Thyroid gland (tissue), 4 donors: Measurements from ENCODE around the gene TOE1. TPM values are rescaled to one million over a fixed set of nuclear protein-coding genes. Genes with fewer than 3 reads are reported as not detected.

ENCODE experiments used
- DNase-seq, 2 donors: peaks; one replicate each; pipeline ENCODE4 v3.0.0-alpha.2; 2019
- H3K27ac ChIP-seq, 3 donors: fragments of 200-600 bp; sonication (generic); 1 replicate in 2 of 3; 2 replicates in 1 of 3; pipeline ENCODE4 v1.5.1; 2016 to 2019; ENCODE audit warnings: mild to moderate bottlenecking in 1 of 3, moderate library complexity in 1 of 3
- H3K27me3 ChIP-seq: fragments of 200-600 bp; sonication (generic); one replicate; pipeline ENCODE4 v1.5.1; 2019
- H3K36me3 ChIP-seq, 2 donors: fragments of 200-600 bp; sonication (generic); one replicate each; pipeline ENCODE4 v1.5.1; 2016 to 2019
- H3K4me1 ChIP-seq, 2 donors: fragments of 200-600 bp; sonication (generic); one replicate each; pipeline ENCODE4 v1.5.1; 2017 to 2019
- H3K4me3 ChIP-seq, 3 donors: fragments of 200-600 bp; sonication (generic); replicated peaks in 1 of 3; 1 replicate in 2 of 3; 2 replicates in 1 of 3; pipeline ENCODE4 v1.5.1; 2016; ENCODE audit warnings: mild to moderate bottlenecking in 1 of 3
- H3K9me3 ChIP-seq: fragments of 200-600 bp; sonication (generic); one replicate; pipeline ENCODE4 v1.5.1; 2017
- CTCF ChIP-seq, 6 experiments: fragments of 200-600 bp in 3 of 6; fragments of 450-650 bp in 3 of 6; sonication (generic) in 3 of 6; IDR thresholded peaks; one replicate each; pipeline ENCODE4 v1.5.1; 2016 to 2019; ENCODE audit warnings: antibody characterized with exemption in 6 of 6, mild to moderate bottlenecking in 2 of 6, inconsistent platforms in 1 of 6, moderate library complexity in 1 of 6
- POLR2A ChIP-seq, 2 donors: fragments of 450-650 bp; IDR thresholded peaks; one replicate each; pipeline ENCODE4 v1.6.1; 2017; ENCODE audit warnings: antibody characterized with exemption in 2 of 2, mild to moderate bottlenecking in 2 of 2, moderate library complexity in 1 of 2
- WGBS, 2 donors: methylation state at CpG; one replicate each; pipeline ENCODE4 v1.1.5; 2017; 5-methylcytosine and 5-hydroxymethylcytosine counted together
- intact Hi-C: fragments of 100-400 bp; cut with DNase I; formaldehyde crosslinking; loops from one replicate; pipeline ENCODE4 v1.15.1; 2023
- total RNA-seq, 4 donors: library from RNA; depleted of rRNA; stranded (reverse); fragments of >200 nt; gene quantifications; one replicate each; pipeline ENCODE4 v1.2.3, GENCODE V29; 2016

Gene TOE1
- total RNA-seq, 4 donors from 2014 or later: 15.7 to 19.8 (median 17.8) TPM

GRCh38 chr1:45348020-45348419 lies 8.1 kb downstream of the TOE1 start:
- WGBS, 2 donors: 90 to 97% methylated on average over 2 of the region's 2 CpGs
- intact Hi-C loops: no loop called here
- H3K4me1 ChIP-seq: peaks cover 18 to 42% of the 10 kb centered on the region in 2 donors

GRCh38 chr1:45348609-45348965 lies 8.6 kb downstream of the TOE1 start:
- intact Hi-C loops: no loop called here
- TF ChIP-seq CTCF (IDR thresholded peaks at IDR 0.05): no peak
- peak in 1 of 2 donors; percentile 9 for TF ChIP-seq POLR2A (IDR thresholded peaks at IDR 0.05)
- H3K9me3 ChIP-seq: no peaks in the 10 kb centered on the region
- peaks cover 8 to 9% of the 10 kb centered on the region in 2 donors for H3K36me3 ChIP-seq
- peak overlapping the region; percentile 61 to 90 (median 76) for H3K27ac ChIP-seq
- no peak for DNase-seq
- no peak overlapping the region for H3K4me3 ChIP-seq
- H3K4me1 ChIP-seq: peaks cover 18 to 42% of the 10 kb centered on the region in 2 donors
- WGBS, 2 donors: 8 to 24% methylated on average over 1 of the region's 1 CpG
- H3K27me3 ChIP-seq: no peaks in the 10 kb centered on the region

More at GRCh38 chr1:45348020-45348419, 8.1 kb downstream of the TOE1 start:
- Histone ChIP-seq H3K27ac (peak overlapping the region; percentile 61 to 90 (median 76)), H3K4me3 (no peak overlapping the region), H3K36me3 (peaks cover 13 to 15% of the 10 kb centered on the region in 2 donors), H3K9me3 (no peaks in the 10 kb centered on the region), H3K27me3 (no peaks in the 10 kb centered on the region)
- TF ChIP-seq POLR2A (IDR thresholded peaks at IDR 0.05) (no peak), CTCF (IDR thresholded peaks at IDR 0.05) (no peak)
- DNase-seq: no peak

GRCh38 chr1:45348966-45349677 lies 9.2 kb downstream of the TOE1 start:
- DNase-seq: peak; percentile 85
- Histone ChIP-seq H3K9me3 (no peaks in the 10 kb centered on the region), H3K36me3 (peaks cover 2 to 4% of the 10 kb centered on the region in 2 donors), H3K27ac (peak overlapping the region; percentile 61 to 90 (median 76)), H3K27me3 (no peaks in the 10 kb centered on the region), H3K4me3 (no peak overlapping the region), H3K4me1 (peaks cover 18 to 42% of the 10 kb centered on the region in 2 donors)
- intact Hi-C loops: no loop called here
- no peak for TF ChIP-seq CTCF (IDR thresholded peaks at IDR 0.05)
- no peak for TF ChIP-seq POLR2A (IDR thresholded peaks at IDR 0.05)
- WGBS, 2 donors: 24 to 26% methylated on average over 3 of the region's 3 CpGs

GRCh38 chr1:45351508-45351907 lies 11.5 kb downstream of the TOE1 start:
- Histone ChIP-seq H3K27ac (no peak overlapping the region), H3K9me3 (no peaks in the 10 kb centered on the region), H3K36me3 (no peaks in the 10 kb centered on the region), H3K4me1 (peaks cover 18 to 42% of the 10 kb centered on the region in 2 donors), H3K4me3 (no peak overlapping the region), H3K27me3 (no peaks in the 10 kb centered on the region)
- no peak for DNase-seq
- intact Hi-C loops: no loop called here
- TF ChIP-seq CTCF (IDR thresholded peaks at IDR 0.05) (no peak), POLR2A (IDR thresholded peaks at IDR 0.05) (no peak)
- WGBS, 2 donors: 87 to 89% methylated on average over 5 of the region's 5 CpGs

- H3K9me3 ChIP-seq: no peaks in the 10 kb centered on the region
- intact Hi-C loops: no loop called here
- no peak for TF ChIP-seq POLR2A (IDR thresholded peaks at IDR 0.05)
- TF ChIP-seq CTCF (IDR thresholded peaks at IDR 0.05): no peak
- WGBS, 2 donors: 87 to 90% methylated on average over 2 of the region's 2 CpGs
- H3K27ac ChIP-seq: no peak overlapping the region
- H3K27me3 ChIP-seq: no peaks in the 10 kb centered on the region
- no peak overlapping the region for H3K4me3 ChIP-seq
- DNase-seq: no peak
- H3K36me3 ChIP-seq: no peaks in the 10 kb centered on the region
- peaks cover 7 to 22% of the 10 kb centered on the region in 2 donors for H3K4me1 ChIP-seq
Observed at GRCh38 chr1:45353685-45354084, 13.7 kb downstream of the TOE1 start.
